GM21786 (cell line): ENCODE measurements around the gene PHF5A.
A peak's percentile ranks its signal among the peaks of the same experiment; 100 is the strongest.
"Not testable (repeated sequence)": the region's sequence is repeated elsewhere in the genome, so short reads cannot be mapped to it uniquely, and the experiment has no call there.

Experiments used
- ATAC-seq: cut with Tn5 transposase; IDR thresholded peaks from one replicate; pipeline ENCODE4 v1.9.1; 2021; ENCODE audit not compliant: unreplicated experiment

PHF5A gene

DNA sequence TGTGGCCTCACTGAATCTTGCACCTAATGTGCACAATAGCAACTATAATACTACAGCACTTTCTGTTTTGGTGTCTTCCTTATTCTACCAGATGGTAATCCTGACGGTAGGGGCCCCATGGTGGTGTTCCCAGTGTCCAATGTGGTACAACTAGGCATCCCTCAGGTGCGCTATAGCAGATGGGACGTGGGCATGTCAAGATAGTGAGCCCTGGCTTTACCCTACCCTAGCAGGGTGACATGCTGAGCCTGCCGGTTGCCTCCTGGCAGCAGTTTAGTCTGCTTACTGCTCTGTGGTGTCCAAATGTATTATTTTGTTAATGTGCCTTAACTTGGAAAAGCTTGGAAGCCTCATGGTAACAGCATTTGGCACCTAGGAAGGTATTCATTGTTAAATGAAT lies 19.6 kb upstream of the PHF5A start:
- no peak for ATAC-seq

DNA sequence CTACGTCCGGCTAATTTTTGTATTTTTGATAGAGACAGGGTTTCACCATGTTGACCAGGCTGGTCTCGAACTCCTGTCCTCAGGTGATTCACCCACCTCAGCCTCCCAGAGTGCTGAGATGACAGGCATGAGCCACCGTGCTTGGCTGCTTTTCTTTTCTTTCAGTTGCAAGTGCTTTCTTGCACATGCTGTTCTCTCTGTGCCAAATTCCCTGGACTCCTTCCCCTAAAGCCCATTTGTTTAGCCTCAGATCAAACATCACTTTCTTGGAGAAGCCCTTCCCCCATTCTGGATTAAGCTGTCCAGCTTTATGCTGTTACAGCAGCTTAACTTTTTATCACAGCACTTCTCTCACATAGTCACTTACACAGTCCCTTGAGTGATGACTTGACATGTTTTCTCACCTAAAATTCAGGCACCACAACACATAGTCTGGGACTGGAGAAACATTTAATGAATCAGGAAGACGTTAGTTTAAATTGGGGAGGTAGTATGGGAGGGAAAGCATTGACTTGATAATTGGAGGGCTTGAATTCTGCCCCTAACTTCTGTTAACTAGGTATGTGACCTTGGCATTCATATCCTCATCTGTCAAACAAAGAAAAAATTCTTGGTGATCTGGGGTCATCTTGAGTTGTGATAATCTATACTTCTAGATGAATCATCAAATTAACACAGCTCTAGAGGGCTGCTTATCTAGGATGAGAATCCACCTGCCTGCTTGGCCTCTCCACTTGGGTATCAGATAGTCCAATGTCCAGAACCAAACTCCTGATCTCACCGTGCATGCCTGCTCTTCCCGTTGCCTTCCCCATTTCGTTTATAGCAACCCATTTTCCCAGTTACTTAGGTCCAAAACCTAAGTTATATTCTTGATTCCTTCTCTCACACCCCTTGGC lies 18.8 kb upstream of the PHF5A start:
- no peak for ATAC-seq

DNA sequence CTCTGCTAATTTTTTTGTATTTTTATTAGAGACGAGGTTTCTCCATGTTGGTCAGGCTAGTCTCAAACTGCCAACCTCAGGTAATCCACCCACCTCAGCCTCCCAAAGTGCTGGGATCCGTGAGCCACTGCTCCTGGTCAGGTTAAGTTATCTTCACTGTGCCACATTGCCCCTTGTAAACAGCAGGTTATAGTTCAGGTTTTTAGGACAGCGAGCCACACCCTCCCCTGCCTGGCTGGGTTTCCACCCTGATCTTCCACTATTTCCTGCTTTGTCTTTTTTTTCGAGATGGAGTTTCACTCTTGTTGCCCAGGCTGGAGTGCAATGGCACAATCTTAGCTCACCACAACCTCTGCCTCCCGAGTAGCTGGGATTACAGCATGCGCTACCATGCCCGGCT lies 16.5 kb upstream of the PHF5A start:
- no peak for ATAC-seq

DNA sequence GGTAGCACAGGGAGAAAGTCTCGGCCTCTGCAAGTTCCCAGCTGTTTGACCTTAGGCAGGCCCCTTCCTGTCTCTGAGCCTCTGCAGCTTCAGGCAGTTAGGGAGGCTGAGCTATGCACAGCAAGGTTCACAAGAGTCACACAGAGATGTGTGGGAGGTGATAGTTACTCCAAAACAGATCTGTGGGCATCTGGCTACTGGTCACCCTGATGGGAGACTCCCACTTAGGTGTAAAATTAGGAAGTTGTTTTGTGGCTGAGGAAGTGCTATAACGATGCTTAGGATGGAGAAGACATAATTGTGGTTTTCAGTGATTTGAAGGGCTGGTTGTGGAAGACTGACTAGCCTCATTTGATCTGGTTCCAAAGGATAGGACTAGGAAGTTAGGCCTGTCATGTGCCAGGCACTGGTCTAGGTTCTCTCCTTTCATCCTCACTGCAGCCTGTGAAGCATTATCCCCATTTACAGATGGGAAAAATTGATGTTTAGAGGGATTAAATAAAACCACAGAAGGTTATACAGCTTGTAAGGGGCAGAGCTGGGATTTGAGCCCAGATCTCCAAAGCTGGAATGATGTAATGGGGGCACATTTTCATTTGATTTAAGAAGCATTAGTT lies 13.9 kb upstream of the PHF5A start:
- ATAC-seq = no peak

DNA sequence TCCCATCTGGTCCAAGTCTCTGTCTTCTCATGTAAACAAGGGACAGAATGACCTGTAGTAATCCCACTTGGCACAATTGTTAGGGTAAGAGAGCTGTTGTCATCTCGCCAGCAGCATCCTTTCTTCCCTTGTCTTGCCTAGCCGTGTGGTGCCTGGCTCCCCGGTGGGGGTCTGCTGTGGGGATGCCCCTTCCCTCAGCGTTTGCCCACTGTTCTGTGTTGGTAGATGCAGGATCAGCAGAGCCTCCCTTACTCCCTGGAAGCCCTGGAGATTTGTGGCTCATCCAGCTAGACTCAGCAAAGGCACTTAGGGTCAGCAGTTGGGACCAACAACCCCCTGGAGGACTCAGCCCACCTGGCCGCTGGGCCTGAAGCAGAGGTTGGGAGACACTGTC lies 13.4 kb upstream of the PHF5A start:
- no peak for ATAC-seq

DNA sequence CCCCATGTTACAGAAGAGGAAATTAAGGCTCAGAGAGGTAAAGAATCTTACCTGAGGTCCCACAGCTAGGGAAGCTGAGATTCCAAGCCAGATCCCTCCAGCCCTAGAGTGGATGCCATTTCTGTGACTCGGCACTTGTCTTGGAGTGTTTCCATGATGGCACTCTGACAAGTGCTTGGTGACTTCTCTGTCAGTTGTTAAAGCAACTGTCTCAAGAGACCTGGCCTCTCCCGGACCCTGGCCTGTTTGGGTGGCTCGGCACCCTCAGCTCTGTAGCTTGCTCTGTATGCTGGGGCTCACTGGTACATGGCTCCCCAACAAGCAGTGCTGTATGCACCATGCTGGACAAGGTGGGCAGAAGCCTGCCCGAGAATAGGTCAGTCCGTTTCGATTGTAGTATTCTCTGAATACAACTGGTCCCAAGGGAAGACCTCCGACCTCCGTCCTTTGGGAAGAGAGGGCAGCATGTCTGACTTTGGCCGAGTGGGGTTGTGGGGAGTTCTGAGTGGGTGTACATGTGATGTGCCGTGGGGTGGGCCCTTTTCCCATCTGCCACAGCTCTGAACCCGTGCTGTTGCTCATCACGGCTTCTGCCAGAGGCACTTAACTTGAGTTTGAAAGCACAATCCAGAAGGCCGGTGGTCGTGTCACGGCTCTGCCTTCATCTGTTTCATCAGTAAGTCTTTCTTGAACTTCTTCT lies 12.8 kb upstream of the PHF5A start:
- no peak for ATAC-seq

DNA sequence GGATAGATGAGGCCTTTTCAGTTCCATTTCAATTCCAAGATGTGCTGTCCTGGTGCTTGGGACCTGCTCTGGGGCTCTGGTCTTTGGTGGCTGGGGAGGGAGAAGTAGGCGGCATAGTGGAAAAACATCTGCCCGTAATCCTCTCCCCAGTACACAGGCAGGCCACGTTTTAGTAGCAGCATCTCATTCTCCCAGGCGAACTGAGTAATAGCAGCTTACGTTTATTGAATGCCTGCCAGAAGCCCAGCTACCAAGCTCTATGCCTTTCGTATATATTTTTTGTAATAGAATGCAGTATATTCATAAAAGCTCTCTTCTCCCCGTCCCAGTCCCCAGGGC lies 11.9 kb upstream of the PHF5A start:
- no peak for ATAC-seq

DNA sequence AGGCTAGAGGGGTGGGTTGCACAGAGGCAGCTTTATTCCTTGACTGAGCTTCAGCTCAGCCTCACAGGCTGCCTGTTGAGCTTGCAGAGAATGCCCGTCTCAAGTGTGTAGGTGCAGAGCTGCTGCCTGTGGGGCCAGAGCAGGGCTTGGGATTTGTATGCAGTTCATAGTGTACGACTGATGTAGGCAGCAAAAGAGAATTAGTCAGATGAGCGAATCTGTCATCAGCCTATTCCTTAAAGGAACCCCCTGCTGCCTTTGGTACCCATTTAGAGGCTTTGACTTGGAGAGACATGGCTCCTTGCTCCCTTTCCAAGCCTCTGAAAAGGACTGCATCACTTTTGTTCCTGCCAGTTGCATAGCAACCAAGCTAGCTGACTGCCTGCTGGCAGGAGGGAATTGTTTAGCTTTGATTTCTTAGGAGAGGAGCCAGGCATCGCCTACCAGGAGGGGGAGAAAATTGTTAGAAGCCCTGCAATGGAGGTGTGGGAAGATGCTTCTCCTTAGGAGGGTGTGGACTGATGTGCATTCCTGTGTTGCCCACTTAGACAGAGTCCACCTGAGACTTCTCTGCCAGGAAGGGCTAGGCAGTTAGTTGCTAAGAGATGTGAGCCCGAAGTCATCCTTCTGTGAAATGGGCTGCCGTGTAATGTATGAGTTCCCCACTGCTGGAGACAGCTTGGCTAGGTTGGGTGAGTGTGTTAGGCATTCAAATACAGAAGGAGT lies 11.3 kb upstream of the PHF5A start:
- no peak for ATAC-seq

DNA sequence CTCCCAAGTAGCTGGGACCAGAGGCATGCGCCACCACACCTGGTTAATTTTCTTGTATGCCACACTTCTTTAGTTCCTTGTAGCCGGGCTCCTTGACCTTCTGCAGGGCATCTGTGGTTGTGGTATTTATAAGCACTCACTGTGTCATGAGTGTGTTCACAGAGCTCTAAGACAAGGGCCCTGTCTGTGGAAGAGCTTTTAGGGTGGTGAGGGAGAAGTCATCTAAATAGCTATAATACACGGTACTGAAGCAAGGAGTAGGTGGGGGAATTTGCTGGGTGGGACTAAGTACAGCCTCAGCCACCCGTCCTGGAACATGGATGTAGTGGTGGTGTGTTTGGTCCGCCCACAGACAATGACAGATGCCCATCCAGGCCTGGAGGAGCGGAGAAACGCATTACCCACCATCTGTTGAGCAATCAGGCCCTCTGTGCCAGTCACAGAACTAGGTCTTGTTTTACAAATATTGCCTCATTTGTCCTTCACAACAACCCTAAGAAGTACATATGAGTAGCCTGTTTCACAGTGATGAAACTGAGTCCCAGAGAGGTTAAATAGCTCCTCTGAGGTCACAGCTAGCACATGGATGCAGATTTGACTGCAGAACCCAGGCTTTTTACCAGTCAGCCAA lies 10.5 kb upstream of the PHF5A start:
- no peak for ATAC-seq

DNA sequence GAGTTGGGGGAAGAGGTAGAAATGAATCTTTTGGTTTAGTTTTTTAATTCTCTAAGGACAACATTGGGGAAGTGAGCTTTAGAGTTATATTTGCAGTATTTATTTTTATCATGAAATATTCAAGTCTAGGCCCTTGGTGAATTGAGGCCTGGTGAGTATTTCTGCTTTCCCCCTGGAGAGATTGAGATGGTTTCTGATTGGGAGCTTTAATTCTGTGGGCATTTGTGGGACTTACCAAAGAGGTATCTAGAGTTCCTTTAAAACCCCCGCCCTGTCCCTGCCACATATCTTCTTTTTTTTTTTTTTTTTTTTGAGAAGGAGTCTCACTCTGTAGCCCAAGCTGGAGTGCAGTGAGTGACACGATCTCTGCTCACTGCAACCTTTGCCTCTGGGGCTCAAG lies 10.0 kb upstream of the PHF5A start:
- ATAC-seq = no peak

DNA sequence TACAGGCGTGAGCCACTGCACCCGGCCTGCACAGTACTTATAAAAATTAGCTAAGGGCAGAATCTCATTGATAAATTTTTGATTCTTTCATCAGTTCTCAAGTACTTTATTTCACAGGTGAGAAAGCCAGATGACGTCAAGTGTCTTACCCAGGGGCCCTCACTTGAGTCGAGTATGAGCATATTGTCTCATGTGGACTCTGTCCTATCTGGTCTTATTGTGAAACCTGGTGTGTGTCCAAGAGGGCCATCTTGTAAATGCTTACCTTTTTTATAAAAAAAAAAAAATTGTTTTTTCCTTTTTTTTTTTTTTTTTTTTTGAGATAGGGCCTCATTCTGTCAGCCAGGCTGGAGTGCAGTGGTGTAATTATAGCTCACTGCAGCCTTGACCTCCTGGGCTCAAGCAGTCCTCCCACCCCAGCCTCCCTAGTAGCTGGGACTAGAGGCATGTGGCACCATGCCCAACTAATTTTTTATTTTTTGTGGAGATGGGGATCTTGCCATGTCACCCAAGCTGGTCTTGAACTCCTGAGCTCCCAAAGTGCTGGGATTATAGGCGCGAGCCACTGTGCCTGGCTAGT lies 6.5 kb upstream of the PHF5A start:
- no peak for ATAC-seq

DNA sequence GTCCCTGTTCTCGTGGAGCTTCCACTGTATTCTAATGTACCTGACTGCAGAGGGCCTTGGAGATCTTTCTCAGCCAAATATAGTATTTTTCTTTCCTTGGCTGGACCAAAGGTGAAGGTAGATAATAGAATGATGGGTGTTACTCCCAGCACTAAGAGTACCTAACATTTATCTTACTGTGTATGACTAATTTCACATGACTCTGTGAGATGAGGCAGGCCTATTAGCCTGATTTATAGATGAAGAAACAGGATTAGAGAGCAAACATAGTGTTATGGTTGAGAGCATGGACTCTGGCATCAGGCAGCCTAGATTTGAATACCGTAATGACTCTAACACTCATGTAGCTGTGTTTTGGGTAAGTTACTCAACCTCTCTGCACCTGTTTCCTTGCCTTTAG lies 3.1 kb upstream of the PHF5A start:
- ATAC-seq = no peak

DNA sequence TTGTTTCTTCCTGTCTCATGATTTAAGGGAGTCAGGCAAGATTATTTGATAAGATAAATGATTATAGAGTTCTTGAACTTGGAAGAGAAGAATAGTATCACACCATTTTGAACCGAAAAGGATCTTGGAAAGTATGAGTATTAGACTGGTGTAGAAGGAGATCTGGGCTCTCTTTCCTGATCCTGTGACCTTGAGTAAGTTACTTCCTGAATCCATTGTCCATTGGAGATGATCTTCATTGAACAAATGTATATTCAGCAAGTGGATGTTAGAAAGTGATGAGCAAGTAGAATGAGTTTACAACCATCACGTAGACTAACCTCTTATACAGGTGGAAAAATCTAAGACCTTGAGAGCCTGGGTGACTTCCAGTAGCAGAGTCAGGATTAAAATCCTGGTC lies 2.4 kb upstream of the PHF5A start:
- ATAC-seq = no peak

DNA sequence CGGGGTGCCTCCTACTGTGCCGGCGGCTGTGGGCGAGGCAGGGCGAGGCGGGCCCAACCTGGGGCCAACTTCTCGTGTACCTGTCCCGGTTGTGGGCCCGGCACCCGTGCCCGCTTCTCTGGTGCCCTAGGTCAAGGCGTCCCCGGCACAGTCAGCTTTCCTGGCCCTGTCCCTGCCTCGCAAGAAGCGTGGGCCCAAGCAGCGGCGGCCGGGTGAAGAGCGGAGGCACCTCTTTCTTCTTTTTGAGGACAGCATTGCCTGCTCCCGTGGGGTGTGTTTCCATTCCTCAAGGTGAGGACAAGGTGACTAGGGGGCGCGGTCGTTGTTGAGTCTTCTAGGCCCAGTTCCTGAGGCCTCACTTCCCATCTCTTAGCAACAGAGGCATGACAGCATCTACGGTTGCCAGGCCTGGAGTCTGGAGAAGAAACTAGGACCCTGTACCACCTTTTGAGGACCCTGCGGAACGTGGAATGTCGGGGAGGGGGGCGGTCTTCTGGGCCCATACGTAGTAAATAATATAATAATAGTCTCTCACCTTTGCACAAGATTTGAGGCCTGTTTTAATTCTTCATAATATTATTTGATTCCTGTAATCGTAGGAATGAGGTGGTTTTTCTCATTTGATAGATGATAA lies 843 bp upstream of the PHF5A start:
- ATAC-seq = no peak

DNA sequence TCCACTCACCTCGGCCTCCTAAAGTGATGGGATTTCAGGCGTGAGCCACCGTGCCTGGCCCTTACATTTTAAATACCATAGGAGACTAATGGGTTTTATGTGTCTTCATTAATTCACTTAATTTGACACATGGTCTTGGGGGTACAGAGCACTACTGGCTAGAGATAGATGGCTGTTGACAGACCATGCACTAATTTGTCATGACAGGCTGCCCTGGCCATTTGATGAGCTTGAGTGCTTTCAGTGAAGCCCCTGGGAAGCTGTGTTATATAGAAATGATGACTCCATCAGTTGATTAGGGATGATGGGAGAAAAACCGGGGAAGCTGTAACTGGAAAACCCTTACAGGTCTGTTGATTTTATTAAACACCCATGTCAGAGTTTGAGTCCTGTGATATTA lies 6.6 kb downstream of the PHF5A start:
- ATAC-seq = no peak

DNA sequence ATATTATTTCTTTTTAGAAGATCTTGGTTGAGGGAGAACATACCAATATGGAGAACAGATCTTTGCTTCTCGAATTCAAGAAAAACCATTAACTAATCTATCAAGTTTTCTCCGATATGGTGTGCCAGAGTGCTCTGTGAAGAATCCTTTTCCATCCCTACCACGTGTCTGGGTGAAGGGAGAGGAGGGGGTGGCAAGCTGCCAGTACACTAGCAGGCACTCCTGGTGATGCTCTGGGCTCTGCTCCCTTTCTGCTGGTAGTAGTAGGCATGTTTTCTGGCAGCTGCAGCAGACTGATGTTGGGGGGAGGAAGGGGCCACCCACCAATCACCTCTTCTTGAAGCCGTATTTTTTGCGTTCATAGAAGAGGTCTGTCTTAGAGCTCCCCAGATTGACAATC lies 8.4 kb downstream of the PHF5A start:
- ATAC-seq = not testable (repeated sequence)

DNA sequence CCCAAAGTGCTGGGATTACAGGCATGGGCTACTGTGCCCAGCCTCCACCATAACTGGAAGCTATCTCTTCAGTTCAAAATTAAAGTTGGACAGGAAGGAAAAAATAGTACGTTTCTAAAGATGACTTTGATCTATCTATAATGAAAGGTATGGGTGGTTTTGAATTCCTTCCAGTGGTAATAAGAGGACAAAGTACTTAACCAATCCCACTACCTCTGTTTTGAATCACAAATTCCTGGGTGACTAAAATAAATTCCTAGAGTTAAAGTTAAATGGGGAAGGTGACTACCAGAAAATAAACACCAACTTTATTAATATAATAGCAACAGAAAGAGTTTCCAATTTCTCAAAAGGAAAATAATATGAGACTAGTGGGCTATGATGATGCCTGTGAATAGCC lies 9.1 kb downstream of the PHF5A start:
- no peak for ATAC-seq

DNA sequence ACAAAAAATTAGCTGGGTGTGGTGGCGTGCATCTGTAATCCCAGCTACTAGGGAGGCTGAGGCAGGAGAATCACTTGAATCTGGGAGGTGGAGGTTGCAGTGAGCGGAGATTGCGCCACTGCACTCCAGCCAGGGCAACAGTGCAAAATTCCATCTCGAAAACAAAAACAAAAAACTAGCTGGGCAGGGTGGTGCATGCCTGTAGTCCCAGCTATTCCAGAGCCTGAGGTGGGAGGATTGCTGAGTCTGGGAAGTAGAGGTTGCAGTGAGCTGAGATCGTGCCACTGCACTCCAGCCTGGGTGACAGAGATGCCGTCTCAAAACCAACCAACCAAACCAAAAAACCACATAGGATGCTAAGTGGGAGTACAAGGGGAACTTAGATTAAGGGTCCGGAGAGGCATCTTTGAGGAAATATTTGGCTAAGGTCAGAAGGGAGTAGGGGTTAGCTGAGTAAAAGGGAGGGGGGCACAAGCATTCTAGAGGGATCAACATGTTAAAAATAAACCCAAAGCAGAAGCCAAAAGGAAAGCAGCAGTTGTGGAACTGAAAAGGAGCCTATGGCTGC lies 10.2 kb downstream of the PHF5A start:
- no peak for ATAC-seq

DNA sequence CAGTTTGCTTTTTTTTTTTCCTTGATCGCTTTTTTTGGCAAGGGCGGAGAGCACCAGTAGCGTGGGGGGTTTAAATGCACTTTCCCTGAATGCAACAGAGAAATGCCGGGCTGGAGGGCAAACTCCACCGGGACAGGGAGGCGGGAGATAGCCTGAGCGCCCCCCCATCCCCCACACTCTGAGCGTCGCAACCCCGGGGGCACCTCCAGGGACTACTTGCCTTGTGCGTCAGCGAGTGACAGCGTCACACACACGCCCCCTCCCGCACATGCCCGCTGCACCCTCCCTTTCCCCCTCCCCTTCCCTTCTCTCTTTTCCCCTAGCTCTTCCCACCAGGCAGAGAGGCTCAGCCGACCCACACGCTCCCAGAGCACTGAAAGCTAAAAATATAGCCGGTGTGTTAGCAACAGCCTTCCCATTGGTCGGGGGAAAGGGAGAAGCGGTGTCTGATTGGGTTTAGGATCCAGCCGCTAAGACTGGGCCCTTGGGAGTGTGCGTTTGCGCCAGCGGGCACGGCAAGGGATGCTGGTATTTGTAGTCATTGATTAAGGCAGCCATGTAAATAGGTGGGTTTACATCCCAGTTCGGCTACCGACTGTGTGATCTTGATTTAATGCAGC lies 20.2 kb downstream of the PHF5A start:
- ATAC-seq = peak; percentile 44
